Left lung (tissue), 10 donors: ENCODE measurements around the gene SLC10A7. TPM values are rescaled to one million over a fixed set of nuclear protein-coding genes. Genes with fewer than 3 reads are reported as not detected.
A peak's percentile ranks its signal among the peaks of the same experiment; 100 is the strongest.

Source experiments
- ATAC-seq: fragments of 200-7000 bp; cut with Tn5 transposase; one replicate; pipeline ENCODE4 v1.9.1; 2020; ENCODE audit warnings: moderate library complexity
- DNase-seq, 4 donors: peaks; one replicate each; pipeline ENCODE4 v3.0.0-alpha.2; 2013 to 2020
- H3K27ac ChIP-seq, 2 donors: fragments of 200-600 bp; sonication (generic) in 1 of 2; one replicate each; pipeline versions ENCODE4 v1.5.0 to v1.8.0; 2020 to 2021
- H3K27me3 ChIP-seq, 2 donors: fragments of 200-600 bp; sonication (generic) in 1 of 2; one replicate each; pipeline versions ENCODE4 v1.5.0 to v1.8.0; 2020 to 2021
- H3K36me3 ChIP-seq, 2 donors: fragments of 200-600 bp; sonication (generic) in 1 of 2; one replicate each; pipeline versions ENCODE4 v1.5.0 to v1.8.0; 2020 to 2021
- H3K4me1 ChIP-seq, 2 donors: fragments of 200-600 bp; one replicate each; pipeline ENCODE4 v1.8.0; 2021
- H3K4me3 ChIP-seq, 2 donors: fragments of 200-600 bp; sonication (generic) in 1 of 2; one replicate each; pipeline versions ENCODE4 v1.5.0 to v1.8.0; 2020 to 2021; ENCODE audit warnings: mild to moderate bottlenecking in 1 of 2
- H3K9me3 ChIP-seq, 2 donors: fragments of 200-600 bp; sonication (generic) in 1 of 2; one replicate each; pipeline versions ENCODE4 v1.5.0 to v1.8.0; 2020 to 2021
- intact Hi-C, 2 donors: fragments of 100-400 bp; cut with DNase I; formaldehyde crosslinking; loops; one replicate each; pipeline versions ENCODE4 v1.11.2 to v1.14.2; 2022
- polyA plus RNA-seq, 6 donors: library from polyadenylated mRNA; unstranded; fragments of 120-200 nt; gene quantifications; one replicate each; pipeline ENCODE4 v1.2.1, GENCODE V29; 2013; ENCODE audit not compliant: insufficient read length in 6 of 6
- total RNA-seq, 2 donors: library from RNA; stranded (reverse); fragmentation: NEBNext Ultra II Directional; extraction: Animal tissue kit (Norgen Biotek cat#: 25700); gene quantifications; one replicate each; pipeline ENCODE4 v1.2.1, GENCODE V29; 2021
- TF ChIP-seq, protein P1 (sequence below), 2 donors: fragments of 200-600 bp; sonication (generic) in 1 of 2; IDR thresholded peaks; one replicate each; pipeline versions ENCODE4 v1.5.0 to v1.8.0; 2021; ENCODE audit warnings: antibody characterized with exemption in 2 of 2
- donor health status: DM: no; HTN: yes; CAD: no.
- donor health status: DM: no; HTN: no; CAD: no.

The SLC10A7 gene
- total and polyA plus RNA-seq, 8 donors = 16.3 to 22.0 (median 18.1) TPM

DNA sequence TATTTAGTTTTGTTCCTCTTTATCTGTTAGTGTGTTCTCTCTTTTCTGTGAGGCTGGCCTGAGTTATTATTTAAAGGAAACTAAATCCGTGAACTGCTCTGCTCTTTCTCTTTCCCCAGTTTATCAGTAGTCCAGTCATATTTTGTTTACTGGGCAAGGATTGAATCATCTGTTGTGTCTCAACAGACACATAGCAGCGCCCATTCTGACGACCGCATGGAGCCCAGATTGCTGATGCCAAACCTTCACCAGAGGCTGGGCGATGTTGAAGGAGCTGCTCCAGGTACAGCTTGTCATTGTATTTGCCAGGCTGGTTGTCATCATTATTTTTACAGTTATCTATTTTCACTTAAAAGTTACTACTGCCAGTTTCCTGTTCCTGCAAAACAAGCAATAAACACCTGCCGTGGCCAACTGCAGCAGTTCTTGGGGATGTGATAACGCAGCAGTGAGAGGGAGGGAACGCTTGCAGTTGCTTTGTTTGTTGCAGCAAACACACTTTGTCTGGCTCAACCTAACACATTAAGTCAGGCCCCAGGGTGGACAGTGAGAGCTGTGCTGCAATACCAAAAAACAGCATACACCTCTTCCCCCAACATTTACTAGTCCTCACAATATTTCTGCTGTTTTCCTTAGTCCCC lies 297.3 kb downstream of the SLC10A7 start:
- Histone ChIP-seq H3K27ac (no peak overlapping the region), H3K4me1 (no peaks in the 10 kb centered on the region), H3K36me3 (no peaks in the 10 kb centered on the region), H3K27me3 (no peaks in the 10 kb centered on the region), H3K9me3 (no peaks in the 10 kb centered on the region), H3K4me3 (no peak overlapping the region)
- ATAC-seq (no peak), DNase-seq (no peak)
- TF ChIP-seq, protein P1, sequence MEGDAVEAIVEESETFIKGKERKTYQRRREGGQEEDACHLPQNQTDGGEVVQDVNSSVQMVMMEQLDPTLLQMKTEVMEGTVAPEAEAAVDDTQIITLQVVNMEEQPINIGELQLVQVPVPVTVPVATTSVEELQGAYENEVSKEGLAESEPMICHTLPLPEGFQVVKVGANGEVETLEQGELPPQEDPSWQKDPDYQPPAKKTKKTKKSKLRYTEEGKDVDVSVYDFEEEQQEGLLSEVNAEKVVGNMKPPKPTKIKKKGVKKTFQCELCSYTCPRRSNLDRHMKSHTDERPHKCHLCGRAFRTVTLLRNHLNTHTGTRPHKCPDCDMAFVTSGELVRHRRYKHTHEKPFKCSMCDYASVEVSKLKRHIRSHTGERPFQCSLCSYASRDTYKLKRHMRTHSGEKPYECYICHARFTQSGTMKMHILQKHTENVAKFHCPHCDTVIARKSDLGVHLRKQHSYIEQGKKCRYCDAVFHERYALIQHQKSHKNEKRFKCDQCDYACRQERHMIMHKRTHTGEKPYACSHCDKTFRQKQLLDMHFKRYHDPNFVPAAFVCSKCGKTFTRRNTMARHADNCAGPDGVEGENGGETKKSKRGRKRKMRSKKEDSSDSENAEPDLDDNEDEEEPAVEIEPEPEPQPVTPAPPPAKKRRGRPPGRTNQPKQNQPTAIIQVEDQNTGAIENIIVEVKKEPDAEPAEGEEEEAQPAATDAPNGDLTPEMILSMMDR (IDR thresholded peaks at IDR 0.05) = no peak
- intact Hi-C loops = no loop called here

DNA sequence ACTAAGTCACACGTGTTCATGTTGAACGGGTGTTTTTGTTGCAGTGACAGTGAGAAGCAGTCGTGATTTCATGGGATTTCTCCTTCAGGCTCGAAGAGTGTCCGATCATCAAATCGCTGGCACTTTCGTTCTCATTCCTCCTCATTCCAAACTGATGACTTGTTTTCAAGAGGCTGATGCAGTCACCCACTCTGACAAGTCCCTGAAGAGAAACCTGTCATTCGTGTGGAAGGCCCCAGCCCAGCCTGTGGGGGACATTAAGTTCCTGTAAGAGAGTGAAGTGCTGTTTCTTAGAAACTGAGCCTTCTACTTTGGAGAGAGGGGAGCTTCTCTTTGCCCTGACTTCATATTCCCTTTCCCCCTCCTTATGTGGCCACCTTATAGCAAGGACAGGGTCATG lies 299.4 kb downstream of the SLC10A7 start:
- Histone ChIP-seq H3K4me3 (no peak overlapping the region), H3K27me3 (no peaks in the 10 kb centered on the region), H3K27ac (no peak overlapping the region), H3K36me3 (no peaks in the 10 kb centered on the region), H3K4me1 (no peaks in the 10 kb centered on the region), H3K9me3 (no peaks in the 10 kb centered on the region)
- ATAC-seq (peak; percentile 83), DNase-seq (no peak)
- intact Hi-C loops = no loop called here
- TF ChIP-seq, protein P1 (IDR thresholded peaks at IDR 0.05) = no peak

DNA sequence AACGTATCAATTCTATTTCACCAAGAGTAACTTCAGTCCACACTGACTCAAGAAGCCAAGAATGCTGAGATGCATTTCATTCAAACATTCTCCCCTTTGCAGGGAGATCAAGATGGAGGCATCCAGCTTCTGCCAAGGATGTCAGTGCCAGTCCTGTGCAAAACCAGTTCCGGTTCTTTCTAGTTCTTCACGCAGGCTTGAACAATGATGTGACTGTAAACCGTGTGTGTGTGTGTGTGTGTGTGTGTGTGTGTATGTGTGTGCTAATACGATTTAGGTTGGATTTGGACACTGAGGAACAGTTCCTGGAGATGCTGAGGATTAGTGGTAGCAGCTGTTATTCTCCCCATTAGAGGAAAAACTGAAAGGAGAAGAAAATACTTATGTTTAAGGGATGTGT lies 307.5 kb downstream of the SLC10A7 start, which contains the start of gene REELD1:
REELD1 (plus strand) TSS at position 301 of the 400 bp plus-strand sequence. CDS start 2,415 bp downstream, outside the sequence.
- Histone ChIP-seq H3K27ac (no peak within 1 kb of the TSS), H3K27me3 (no peaks in the 10 kb centered on the region), H3K36me3 (no peaks in the 10 kb centered on the region), H3K4me3 (no peak within 1 kb of the TSS), H3K4me1 (no peaks in the 10 kb centered on the region), H3K9me3 (no peaks in the 10 kb centered on the region)
- intact Hi-C loops = no loop called here
- DNase-seq = no peak
- TF ChIP-seq, protein P1 (IDR thresholded peaks at IDR 0.05) = no peak
- ATAC-seq = no peak

DNA sequence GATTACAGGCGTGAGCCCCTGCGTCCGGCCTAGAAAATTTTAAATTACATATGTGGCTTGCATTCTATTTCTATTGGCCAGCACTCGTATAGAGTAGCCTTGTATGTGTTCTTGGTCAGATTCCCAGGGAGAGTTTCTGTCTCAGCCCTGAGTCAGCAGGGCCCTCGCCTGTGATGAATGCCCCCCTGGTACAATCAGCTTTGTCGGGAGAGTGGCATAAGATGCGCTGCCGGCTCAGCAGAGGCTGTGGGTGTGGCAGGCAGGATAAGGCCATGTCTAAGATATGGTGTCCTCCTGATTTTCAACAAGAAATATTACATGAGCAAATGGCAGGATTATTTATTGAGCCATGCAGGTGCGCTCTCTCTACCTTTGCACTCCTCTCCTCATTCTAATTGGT lies 309.0 kb downstream of the SLC10A7 start:
- Histone ChIP-seq H3K36me3 (no peaks in the 10 kb centered on the region), H3K27me3 (no peaks in the 10 kb centered on the region), H3K9me3 (no peaks in the 10 kb centered on the region), H3K4me3 (no peak overlapping the region), H3K27ac (no peak overlapping the region), H3K4me1 (no peaks in the 10 kb centered on the region)
- TF ChIP-seq, protein P1 (IDR thresholded peaks at IDR 0.05) = no peak
- ATAC-seq (no peak), DNase-seq (no peak)
- intact Hi-C loops = no loop called here

DNA sequence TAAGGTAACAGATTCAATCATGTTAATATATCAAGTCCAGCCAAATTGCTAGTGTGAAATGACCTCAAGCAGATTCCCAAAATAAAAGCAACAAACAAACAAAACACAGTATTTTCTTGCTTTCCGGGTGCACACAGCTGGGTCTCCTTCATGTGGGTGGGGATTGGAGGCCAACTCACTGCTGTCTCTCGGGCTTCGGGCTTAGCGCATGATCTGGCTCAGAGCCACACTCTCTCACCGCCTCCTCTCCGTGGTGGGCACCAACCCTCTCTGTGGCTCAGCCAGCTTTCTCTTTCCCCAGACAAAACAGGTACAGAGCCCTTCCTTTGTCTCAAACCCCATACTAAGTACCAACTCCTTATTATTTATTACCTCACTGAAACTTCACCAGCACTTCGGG lies 310.3 kb downstream of the SLC10A7 start:
- Histone ChIP-seq H3K36me3 (no peaks in the 10 kb centered on the region), H3K4me3 (no peak overlapping the region), H3K27me3 (no peaks in the 10 kb centered on the region), H3K9me3 (no peaks in the 10 kb centered on the region), H3K4me1 (no peaks in the 10 kb centered on the region), H3K27ac (no peak overlapping the region)
- TF ChIP-seq, protein P1 (IDR thresholded peaks at IDR 0.05) = no peak
- no peak for DNase-seq
- intact Hi-C loops = no loop called here
- no peak for ATAC-seq
